Keratinocyte (primary cell): Measurements from ENCODE around the gene UBE2L6.

Experiments
- EZH2 ChIP-seq: IDR thresholded peaks from one replicate; pipeline ENCODE4 v1.6.1; 2012; ENCODE audit warnings: inconsistent platforms, mild to moderate bottlenecking, low read length, moderate library complexity
- TF ChIP-seq, protein P1 (sequence below), 3 experiments: IDR thresholded peaks in 1 of 3; conservative IDR thresholded peaks in 1 of 3; optimal IDR thresholded peaks in 1 of 3; 2 replicates in 2 of 3; 3 replicates in 1 of 3; pipeline versions ENCODE3 to v1.5.1; 2011; ENCODE audit warnings: low read length in 3 of 3, mild to moderate bottlenecking in 3 of 3, moderate library complexity in 2 of 3, control low read depth in 1 of 3, inconsistent platforms in 1 of 3; ENCODE audit not compliant: insufficient read depth in 2 of 3; ENCODE audit errors: extremely low read depth in 1 of 3

DNA sequence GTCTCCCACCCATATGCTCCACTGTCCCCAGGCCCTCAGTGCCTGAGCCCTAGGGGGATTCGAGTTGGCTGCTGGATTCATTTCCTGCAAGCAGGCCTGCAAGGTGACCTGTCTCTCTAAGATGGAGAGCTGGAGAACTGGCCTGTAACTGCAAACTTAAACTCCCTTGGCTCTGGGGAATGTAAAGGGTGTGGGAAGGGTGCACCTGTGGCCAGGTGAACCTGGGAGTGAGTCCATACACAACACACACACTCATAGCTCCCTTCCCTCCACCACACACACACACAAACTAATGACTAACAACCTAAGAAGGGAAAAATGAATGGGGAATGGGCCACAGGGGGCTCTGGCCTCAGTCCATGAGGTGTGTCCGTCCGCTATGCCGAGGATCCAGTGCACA, 15.5 kb downstream of the UBE2L6 start:
- TF ChIP-seq, protein P1, sequence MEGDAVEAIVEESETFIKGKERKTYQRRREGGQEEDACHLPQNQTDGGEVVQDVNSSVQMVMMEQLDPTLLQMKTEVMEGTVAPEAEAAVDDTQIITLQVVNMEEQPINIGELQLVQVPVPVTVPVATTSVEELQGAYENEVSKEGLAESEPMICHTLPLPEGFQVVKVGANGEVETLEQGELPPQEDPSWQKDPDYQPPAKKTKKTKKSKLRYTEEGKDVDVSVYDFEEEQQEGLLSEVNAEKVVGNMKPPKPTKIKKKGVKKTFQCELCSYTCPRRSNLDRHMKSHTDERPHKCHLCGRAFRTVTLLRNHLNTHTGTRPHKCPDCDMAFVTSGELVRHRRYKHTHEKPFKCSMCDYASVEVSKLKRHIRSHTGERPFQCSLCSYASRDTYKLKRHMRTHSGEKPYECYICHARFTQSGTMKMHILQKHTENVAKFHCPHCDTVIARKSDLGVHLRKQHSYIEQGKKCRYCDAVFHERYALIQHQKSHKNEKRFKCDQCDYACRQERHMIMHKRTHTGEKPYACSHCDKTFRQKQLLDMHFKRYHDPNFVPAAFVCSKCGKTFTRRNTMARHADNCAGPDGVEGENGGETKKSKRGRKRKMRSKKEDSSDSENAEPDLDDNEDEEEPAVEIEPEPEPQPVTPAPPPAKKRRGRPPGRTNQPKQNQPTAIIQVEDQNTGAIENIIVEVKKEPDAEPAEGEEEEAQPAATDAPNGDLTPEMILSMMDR (optimal IDR thresholded peaks at IDR 0.05 in 1 of 3, IDR thresholded peaks at IDR 0.05 in 1 of 3, conservative IDR thresholded peaks at IDR 0.05 in 1 of 3; ENCODE audit: extremely low read depth in 1 of 3, insufficient read depth in 2 of 3, low read length in 3 of 3) = no peak
- TF ChIP-seq EZH2 = no peak
